Measurements from ENCODE around the gene SPART.

Gene SPART

GRCh38 chr13:36258831-36259230 lies 87.4 kb downstream of the SPART start:
- in situ Hi-C loops (cut with HindIII; ENCODE audit: low sequenced_read_pairs), result no loop called here

Measured in DLD1 (cell line).